OCI-LY7 (cell line): Measurements from ENCODE around the gene PSD4. TPM values are rescaled to one million over a fixed set of nuclear protein-coding genes. Genes with fewer than 3 reads are reported as not detected.

Source experiments
- BruUV-seq: library from RNA; stranded (reverse); fragments of 400-500 nt; replicated peaks from 2 replicates; lab custom pipeline; 2021; lab: Mats Ljungman, UMichigan
- CTCF ChIA-PET: fragments of 300-600 bp; sonication (Branson Sonifier 250); formaldehyde crosslinking; loops from one replicate; lab custom pipeline; 2022; ENCODE audit warnings: antibody characterized with exemption; ENCODE audit not compliant: unreplicated experiment; lab: Charles Lee
- POLR2A ChIA-PET: fragments of 300-600 bp; sonication (Branson Sonifier 250); formaldehyde crosslinking; loops from one replicate; lab custom pipeline; 2022; ENCODE audit warnings: antibody characterized with exemption; lab: Charles Lee
- DNase-seq: peaks from one replicate; pipeline ENCODE4 v3.0.0-alpha.2; 2015; ENCODE audit warnings: low spot score
- H2AFZ ChIP-seq: fragments of 200-600 bp; sonication (generic), shearing (Covaris generic); 2 replicates; pipeline ENCODE4 v1.6.1; 2014; ENCODE audit warnings: mild to moderate bottlenecking, antibody characterized with exemption, low read length, moderate library complexity
- H3K27ac ChIP-seq: fragments of 200-600 bp; sonication (generic); 2 replicates; pipeline ENCODE4 v1.5.1; 2014; ENCODE audit warnings: mixed run types, low read depth, mild to moderate bottlenecking, moderate library complexity, low read length, inconsistent platforms; ENCODE audit not compliant: poor library complexity, severe bottlenecking
- H3K36me3 ChIP-seq: fragments of 200-600 bp; sonication (generic); 2 replicates; pipeline ENCODE4 v1.6.1; 2014; ENCODE audit warnings: mild to moderate bottlenecking, antibody characterized with exemption, low read length, moderate library complexity, mixed read lengths; ENCODE audit not compliant: insufficient read depth
- H3K4me1 ChIP-seq: fragments of 200-600 bp; sonication (generic); 2 replicates; pipeline ENCODE4 v1.5.1; 2014; ENCODE audit warnings: mild to moderate bottlenecking, low read length; ENCODE audit not compliant: insufficient read depth, poor library complexity, severe bottlenecking
- H3K4me2 ChIP-seq: fragments of 200-600 bp; sonication (generic); 2 replicates; pipeline ENCODE4 v1.6.1; 2014; ENCODE audit warnings: mild to moderate bottlenecking, low read length
- H3K4me3 ChIP-seq: fragments of 200-600 bp; sonication (generic); 2 replicates; pipeline ENCODE4 v1.5.1; 2014; ENCODE audit warnings: mild to moderate bottlenecking, low read depth, low read length; ENCODE audit not compliant: poor library complexity, severe bottlenecking
- H3K79me2 ChIP-seq: fragments of 200-600 bp; sonication (generic); 2 replicates; pipeline ENCODE4 v1.6.1; 2016; ENCODE audit warnings: low read depth, mild to moderate bottlenecking, low read length, moderate library complexity, mixed read lengths; ENCODE audit not compliant: insufficient read depth
- H3K9me2 ChIP-seq: fragments of 200-600 bp; sonication (generic); 2 replicates; pipeline ENCODE4 v1.6.1; 2016; ENCODE audit warnings: mild to moderate bottlenecking, low read length, mixed read lengths; ENCODE audit not compliant: insufficient read depth
- H3K9me3 ChIP-seq: fragments of 200-600 bp; sonication (generic); 2 replicates; pipeline ENCODE4 v1.6.1; 2014; ENCODE audit warnings: mild to moderate bottlenecking, mixed run types, low read length, mixed read lengths
- H4K20me1 ChIP-seq: fragments of 200-600 bp; sonication (generic); 2 replicates; pipeline ENCODE4 v1.6.1; 2014; ENCODE audit warnings: mild to moderate bottlenecking, antibody characterized with exemption, low read length, moderate library complexity, mixed read lengths; ENCODE audit not compliant: insufficient read depth
- EZH2phosphoT487 ChIP-seq: fragments of 200-600 bp; sonication (generic); IDR thresholded peaks from 2 replicates; pipeline ENCODE4 v1.6.1; 2018; ENCODE audit warnings: low read depth, borderline replicate concordance, mild to moderate bottlenecking, mixed run types, antibody characterized with exemption, low read length, moderate library complexity, mixed read lengths
- intact Hi-C: fragments of 100-400 bp; cut with micrococcal nuclease; formaldehyde crosslinking; loops from one replicate; pipeline ENCODE4 v1.10.0; 2022; ENCODE audit not compliant: unreplicated experiment
- total RNA-seq, 2 experiments: library from RNA; depleted of rRNA in 1 of 2; stranded (reverse); fragments of >200 nt in 1 of 2; shearing (Covaris generic) in 1 of 2; gene quantifications; 2 replicates each; pipeline ENCODE4 v1.2.3, GENCODE V29; 2014 to 2022
- TF ChIP-seq, protein P1 (sequence below): fragments of 200-600 bp; sonication (generic); conservative IDR thresholded peaks from 2 replicates; pipeline ENCODE4 v1.5.1; 2014; ENCODE audit warnings: mild to moderate bottlenecking, antibody characterized with exemption, low read length, moderate library complexity, mixed read lengths

PSD4 gene
- total RNA-seq, 2 experiments from 2014 or later = 99.6 to 100 TPM

DNA sequence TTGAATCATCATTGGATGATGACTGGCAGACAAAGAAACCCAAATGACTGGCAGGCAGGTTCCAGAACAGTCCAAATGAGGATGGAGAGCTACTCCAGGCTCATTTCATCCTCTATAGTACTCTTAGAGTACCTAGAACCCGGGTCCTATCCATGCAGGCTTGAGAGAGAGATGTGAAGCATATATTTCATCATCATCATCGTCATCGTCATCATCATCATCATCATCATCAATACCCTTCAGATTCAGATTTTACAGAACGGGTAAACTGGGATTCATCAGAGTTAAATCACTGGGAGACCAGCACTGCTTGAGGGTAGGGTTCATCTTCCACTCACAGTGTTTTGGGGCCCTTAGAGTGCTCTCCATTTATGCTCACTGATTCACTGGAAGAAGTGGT, 52.7 kb downstream of the PSD4 start:
- Histone ChIP-seq H3K27ac (no peak overlapping the region), H2AFZ (no peak overlapping the region), H3K9me2 (no peaks in the 10 kb centered on the region), H4K20me1 (no peaks in the 10 kb centered on the region), H3K36me3 (no peaks in the 10 kb centered on the region), H3K4me1 (no peaks in the 10 kb centered on the region), H3K79me2 (no peaks in the 10 kb centered on the region), H3K4me2 (no peak overlapping the region), H3K4me3 (no peak overlapping the region), H3K9me3 (no peaks in the 10 kb centered on the region)
- BruUV-seq = no TSS peak
- ChIA-PET POLR2A (no interaction called here), CTCF (no interaction called here)
- no peak for TF ChIP-seq EZH2phosphoT487
- TF ChIP-seq, protein P1, sequence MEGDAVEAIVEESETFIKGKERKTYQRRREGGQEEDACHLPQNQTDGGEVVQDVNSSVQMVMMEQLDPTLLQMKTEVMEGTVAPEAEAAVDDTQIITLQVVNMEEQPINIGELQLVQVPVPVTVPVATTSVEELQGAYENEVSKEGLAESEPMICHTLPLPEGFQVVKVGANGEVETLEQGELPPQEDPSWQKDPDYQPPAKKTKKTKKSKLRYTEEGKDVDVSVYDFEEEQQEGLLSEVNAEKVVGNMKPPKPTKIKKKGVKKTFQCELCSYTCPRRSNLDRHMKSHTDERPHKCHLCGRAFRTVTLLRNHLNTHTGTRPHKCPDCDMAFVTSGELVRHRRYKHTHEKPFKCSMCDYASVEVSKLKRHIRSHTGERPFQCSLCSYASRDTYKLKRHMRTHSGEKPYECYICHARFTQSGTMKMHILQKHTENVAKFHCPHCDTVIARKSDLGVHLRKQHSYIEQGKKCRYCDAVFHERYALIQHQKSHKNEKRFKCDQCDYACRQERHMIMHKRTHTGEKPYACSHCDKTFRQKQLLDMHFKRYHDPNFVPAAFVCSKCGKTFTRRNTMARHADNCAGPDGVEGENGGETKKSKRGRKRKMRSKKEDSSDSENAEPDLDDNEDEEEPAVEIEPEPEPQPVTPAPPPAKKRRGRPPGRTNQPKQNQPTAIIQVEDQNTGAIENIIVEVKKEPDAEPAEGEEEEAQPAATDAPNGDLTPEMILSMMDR = no peak
- intact Hi-C loops = no loop called here
- no peak for DNase-seq

DNA sequence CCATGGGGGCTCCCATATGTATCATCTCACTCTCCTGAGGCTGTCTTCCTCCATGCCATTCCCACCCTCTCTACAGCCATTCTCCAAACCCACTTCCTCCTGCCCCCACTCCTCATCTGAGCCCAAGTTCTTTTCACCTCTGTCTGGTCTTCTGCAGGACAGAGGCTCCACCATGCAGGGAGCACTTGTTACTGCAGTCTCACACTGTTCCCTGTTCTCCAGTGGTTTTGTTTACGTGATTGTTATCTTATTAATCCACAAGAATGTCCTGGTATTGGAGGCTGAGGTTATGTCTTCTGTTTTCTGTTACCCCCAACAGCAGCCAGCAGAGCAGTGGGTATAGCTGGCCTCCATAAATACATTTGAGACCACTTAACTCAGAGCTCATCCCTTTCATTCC, 53.5 kb downstream of the PSD4 start:
- TF ChIP-seq EZH2phosphoT487 = no peak
- TF ChIP-seq, protein P1 = no peak
- no TSS peak for BruUV-seq
- CTCF ChIA-PET = no interaction called here

DNA sequence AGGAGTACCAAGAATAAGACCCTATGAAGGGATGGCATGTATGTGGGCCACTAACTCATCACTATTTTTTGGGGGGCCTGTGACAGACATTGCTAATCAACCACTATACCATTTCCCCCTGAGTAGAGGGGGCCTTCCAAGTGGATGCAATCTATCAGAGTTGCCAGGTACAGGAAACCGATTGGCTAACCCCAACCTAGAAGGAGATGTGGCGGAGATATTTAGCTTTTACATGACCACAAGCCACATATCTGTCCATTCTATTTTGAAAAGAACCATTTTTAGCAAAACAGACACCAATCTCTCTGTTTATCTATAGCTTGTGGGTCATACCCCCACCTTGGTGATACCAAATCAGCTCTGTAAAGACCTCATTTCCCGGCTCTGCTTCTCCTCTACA, 53.9 kb downstream of the PSD4 start:
- no peak overlapping the region for H2AFZ ChIP-seq
- no TSS peak for BruUV-seq
- H3K27ac ChIP-seq = no peak overlapping the region
- ChIA-PET CTCF (no interaction called here), POLR2A (no interaction called here)
- no peak overlapping the region for H3K4me3 ChIP-seq
- H3K4me1 ChIP-seq = no peaks in the 10 kb centered on the region
- no peaks in the 10 kb centered on the region for H3K36me3 ChIP-seq
- no peaks in the 10 kb centered on the region for H3K9me2 ChIP-seq
- H3K4me2 ChIP-seq = no peak overlapping the region
- TF ChIP-seq, protein P1 = no peak
- TF ChIP-seq EZH2phosphoT487 = no peak
- H3K79me2 ChIP-seq = no peaks in the 10 kb centered on the region
- DNase-seq = no peak
- no peaks in the 10 kb centered on the region for H3K9me3 ChIP-seq
- intact Hi-C loops = no loop called here
- H4K20me1 ChIP-seq = no peaks in the 10 kb centered on the region

More for the DNA sequence above, 53.5 kb downstream of the PSD4 start:
- Histone ChIP-seq H3K9me2 (no peaks in the 10 kb centered on the region), H4K20me1 (no peaks in the 10 kb centered on the region), H3K27ac (no peak overlapping the region), H2AFZ (no peak overlapping the region), H3K4me1 (no peaks in the 10 kb centered on the region), H3K36me3 (no peaks in the 10 kb centered on the region), H3K4me2 (no peak overlapping the region), H3K4me3 (no peak overlapping the region), H3K9me3 (no peaks in the 10 kb centered on the region), H3K79me2 (no peaks in the 10 kb centered on the region)
- POLR2A ChIA-PET = no interaction called here
- intact Hi-C loops = no loop called here
- no peak for DNase-seq
